GM18511 (cell line): ENCODE measurements around the gene PTPN6.

Experiments
- ATAC-seq: cut with Tn5 transposase; IDR thresholded peaks from one replicate; pipeline ENCODE4 v1.9.1; 2021; ENCODE audit warnings: mild to moderate bottlenecking, moderate library complexity; ENCODE audit not compliant: unreplicated experiment

PTPN6 gene

GRCh38 chr12:6938353-6939190 lies 12.6 kb upstream of the PTPN6 start:
- ATAC-seq, result no peak

- ATAC-seq, result no peak
Observed at GRCh38 chr12:6939191-6939540, 12.0 kb upstream of the PTPN6 start.

DNA sequence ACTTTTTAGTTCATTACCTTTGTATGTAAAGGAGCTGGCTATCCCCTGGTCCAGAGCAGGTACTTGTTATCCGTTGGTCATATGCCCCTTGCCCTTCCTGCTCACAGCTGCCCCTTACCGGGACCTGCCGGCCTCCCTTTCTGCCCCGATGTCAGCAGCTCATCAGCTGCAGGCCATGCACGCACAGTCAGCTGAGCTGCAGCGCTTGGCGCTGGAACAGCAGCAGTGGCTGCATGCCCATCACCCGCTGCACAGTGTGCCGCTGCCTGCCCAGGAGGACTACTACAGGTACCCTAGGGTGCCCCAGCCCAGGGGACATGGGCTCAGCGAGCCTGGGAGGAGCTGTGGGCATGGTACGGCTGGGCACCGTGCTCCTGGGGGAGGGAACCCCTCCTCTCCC lies 9.9 kb upstream of the PTPN6 start:
- no peak for ATAC-seq

GRCh38 chr12:6941782-6942181 lies 9.4 kb upstream of the PTPN6 start:
- ATAC-seq, result no peak

DNA sequence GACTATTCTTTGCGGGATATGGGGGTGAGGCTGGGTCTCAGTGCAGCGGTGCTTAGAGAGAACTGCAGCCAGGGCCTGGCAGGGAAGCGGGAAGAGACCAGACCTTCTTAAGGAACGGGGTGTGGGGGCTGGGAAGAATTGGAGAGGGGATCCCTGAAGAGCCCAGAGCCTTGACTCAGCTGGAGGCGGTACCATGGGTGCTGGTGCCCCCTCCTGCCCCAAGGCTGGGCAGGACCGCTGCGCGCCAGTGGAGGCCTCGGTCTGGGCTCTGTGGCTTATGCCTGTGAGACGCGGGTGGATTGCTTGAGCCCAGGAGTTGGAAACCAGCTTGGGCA lies 8.9 kb upstream of the PTPN6 start:
- no peak for ATAC-seq

DNA sequence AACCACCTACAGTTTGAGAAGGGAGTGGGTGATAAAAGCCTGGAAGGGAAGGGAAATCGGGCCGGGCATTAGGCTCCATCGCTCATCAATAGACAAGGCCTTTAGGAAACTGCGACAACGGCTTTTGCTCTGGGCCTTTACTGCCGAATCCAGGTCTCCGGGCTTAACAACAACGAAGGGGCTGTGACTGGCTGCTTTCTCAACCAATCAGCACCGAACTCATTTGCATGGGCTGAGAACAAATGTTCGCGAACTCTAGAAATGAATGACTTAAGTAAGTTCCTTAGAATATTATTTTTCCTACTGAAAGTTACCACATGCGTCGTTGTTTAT lies 7.8 kb upstream of the PTPN6 start:
- peak; percentile 40 for ATAC-seq

- ATAC-seq, result peak; percentile 32
Observed at GRCh38 chr12:6943722-6944380, 7.3 kb upstream of the PTPN6 start, which contains the start of the genes C12orf57 and RNU7-1. Gene C12orf57 (plus strand): TSS chr12:6944022. CDS start chr12:6944122, 100 bp downstream. Gene RNU7-1 (plus strand): TSS chr12:6943816.

DNA sequence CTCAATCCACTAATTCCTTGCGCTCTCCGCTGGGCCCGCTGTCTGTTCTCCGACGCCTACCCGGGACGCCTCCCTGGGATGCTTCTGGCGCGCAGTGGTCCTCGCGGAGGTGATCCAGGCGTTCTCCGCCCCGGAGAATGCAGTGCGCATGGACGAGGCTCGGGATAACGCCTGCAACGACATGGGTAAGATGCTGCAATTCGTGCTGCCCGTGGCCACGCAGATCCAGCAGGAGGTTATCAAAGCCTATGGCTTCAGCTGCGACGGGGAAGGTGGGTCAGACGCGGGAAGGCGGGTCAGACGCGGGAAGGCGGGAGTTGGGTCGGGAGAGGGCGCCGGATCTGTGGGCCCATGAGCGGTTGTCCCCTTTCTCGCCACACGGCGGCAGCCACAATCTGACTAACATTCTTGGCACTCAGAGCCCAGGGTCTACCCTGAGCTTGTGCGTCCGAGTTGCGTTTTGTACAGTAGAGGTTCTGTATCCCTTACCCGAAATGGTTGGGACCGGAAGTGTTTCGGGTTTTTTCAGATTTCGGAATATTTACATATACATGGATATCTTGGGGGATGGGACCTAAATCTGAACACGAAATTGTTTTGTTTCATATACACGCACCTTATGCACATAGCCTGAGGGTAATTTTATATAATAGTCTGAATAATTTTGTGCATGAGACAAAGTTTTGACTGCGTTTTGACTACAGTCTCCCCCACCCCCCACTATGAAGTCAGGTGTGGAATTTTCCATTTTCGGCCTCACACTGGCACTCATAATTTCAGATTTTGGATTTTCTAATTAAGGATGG lies 6.6 kb upstream of the PTPN6 start:
- ATAC-seq, result peak; percentile 41

DNA sequence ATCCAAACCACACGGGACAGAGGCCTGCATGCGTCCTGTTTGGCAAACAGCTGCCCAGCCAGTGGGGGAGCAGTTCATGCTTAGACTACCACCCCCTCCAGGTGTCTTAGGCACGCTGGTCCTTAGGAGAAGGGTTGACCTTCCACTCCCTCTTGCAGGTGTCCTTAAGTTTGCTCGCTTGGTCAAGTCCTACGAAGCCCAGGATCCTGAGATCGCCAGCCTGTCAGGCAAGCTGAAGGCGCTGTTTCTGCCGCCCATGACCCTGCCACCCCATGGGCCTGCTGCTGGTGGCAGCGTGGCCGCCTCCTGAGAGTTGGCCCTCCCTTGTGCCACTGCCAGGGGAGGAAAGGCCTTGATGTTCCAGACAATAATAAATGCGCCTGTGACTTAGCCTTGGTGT lies 5.5 kb upstream of the PTPN6 start:
- ATAC-seq, result no peak

DNA sequence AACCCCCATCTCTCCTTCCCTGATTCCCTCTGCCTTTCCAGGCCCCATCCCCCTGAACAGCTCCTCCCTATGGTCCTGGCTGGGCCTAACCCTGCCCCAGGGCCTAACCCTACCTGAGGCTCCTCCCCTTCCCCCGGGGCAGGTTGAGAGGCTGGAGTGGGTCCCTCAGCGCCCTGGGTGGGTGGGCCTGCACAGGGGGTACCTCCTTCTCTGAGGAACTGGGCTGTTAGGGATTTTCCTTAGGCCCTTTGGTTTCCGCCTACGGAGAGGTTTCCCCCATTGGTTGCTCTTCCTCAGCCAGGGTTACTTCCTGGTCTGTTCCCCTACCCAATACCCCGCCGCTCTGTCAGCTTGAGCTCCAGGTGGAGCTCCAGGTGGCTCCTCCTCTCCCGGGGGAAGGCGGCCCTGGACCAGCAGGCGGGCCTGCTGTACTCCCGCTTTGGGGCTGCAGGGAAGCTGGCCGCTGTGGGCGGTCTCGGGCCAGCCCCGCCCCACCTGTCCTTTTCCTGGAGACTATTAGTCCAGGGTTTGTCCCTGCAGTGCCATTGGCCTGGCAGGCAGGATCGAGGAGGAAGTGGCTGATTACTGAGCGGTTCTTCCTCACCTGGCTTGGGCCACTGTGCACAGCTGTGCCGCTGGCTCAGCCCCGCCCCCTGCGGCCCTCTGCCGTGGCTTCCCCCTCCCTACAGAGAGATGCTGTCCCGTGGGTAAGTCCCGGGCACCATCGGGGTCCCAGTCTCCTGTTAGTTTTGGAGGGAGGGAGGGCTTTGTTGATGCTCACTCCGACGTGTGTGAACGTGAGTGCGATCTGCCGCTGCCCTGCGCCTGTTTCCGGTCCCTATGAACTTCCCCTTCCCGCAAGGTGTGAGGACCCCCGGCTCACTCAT lies 4.9 kb upstream of the PTPN6 start:
- ATAC-seq, result peak; percentile 28

GRCh38 chr12:6946920-6947374 lies 4.2 kb upstream of the PTPN6 start:
- no peak for ATAC-seq

GRCh38 chr12:6947615-6948014 lies 3.5 kb upstream of the PTPN6 start:
- no peak for ATAC-seq

GRCh38 chr12:6948873-6949594 lies 2.1 kb upstream of the PTPN6 start:
- no peak for ATAC-seq

DNA sequence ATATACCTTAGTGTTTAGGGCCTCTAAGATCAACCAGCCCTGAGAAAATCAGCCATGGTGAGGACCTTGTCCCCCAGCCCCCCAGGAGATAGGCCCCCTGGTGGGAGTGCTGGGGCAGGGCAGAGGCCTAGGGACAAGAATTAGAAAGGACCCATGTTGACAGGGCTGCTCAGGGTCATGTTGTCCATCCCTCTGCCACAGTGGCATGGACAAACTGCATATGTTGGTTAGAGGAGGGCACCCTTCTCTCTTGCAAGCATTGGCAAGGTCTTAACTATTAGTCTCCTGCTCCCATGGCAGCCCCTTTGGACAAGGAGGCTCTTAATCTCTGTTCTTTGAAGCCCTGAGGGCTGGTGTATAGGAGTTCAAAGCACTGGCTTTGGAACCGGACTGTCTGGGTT lies 755 bp upstream of the PTPN6 start:
- no peak for ATAC-seq

DNA sequence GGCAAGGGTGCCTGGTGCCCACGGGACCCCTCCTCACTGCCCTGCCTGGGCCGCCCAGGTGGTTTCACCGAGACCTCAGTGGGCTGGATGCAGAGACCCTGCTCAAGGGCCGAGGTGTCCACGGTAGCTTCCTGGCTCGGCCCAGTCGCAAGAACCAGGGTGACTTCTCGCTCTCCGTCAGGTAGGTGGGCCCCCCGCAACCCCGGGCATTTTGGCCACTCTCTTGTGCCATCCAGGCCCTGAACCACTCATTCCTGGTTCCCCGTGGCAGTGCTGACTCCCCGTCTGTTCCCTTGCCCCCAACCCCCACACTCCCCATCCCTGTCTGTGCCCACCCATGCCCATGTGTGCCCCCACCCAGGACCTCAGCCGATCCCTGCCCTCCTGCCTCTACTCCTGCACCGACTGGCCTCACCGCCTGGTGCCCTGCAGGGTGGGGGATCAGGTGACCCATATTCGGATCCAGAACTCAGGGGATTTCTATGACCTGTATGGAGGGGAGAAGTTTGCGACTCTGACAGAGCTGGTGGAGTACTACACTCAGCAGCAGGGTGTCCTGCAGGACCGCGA lies 480 bp downstream of the PTPN6 start:
- ATAC-seq, result no peak

GRCh38 chr12:6952121-6952862 lies 1.1 kb downstream of the PTPN6 start:
- no peak for ATAC-seq

DNA sequence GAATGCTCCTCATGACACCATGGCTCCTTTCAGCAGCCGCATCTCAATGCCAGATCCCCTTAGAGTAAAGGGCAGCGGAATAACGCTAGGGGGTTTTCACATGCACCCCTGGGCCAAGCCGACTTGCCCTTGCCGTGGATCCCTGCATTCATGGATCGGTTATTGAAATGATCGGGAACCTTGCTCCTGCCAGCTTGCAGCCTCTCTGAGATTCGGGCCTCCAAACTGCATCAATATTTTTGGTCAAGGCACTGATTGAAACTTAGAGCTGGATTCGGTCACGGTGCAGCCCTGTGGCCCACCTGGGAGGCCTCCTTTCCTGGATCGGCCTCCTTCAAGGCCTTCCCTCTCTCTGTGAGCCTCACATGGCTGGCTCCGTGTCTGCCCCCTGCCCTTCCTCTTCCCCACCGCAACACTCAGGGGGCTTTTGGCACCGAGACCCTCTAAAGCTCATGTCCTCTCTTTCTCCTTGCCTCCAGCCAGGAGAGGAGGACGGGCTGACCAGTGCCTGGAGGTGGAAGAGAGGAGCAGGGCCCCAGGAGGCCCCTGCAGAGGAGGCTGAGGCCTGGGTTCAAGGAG lies 1.8 kb downstream of the PTPN6 start:
- ATAC-seq, result no peak

DNA sequence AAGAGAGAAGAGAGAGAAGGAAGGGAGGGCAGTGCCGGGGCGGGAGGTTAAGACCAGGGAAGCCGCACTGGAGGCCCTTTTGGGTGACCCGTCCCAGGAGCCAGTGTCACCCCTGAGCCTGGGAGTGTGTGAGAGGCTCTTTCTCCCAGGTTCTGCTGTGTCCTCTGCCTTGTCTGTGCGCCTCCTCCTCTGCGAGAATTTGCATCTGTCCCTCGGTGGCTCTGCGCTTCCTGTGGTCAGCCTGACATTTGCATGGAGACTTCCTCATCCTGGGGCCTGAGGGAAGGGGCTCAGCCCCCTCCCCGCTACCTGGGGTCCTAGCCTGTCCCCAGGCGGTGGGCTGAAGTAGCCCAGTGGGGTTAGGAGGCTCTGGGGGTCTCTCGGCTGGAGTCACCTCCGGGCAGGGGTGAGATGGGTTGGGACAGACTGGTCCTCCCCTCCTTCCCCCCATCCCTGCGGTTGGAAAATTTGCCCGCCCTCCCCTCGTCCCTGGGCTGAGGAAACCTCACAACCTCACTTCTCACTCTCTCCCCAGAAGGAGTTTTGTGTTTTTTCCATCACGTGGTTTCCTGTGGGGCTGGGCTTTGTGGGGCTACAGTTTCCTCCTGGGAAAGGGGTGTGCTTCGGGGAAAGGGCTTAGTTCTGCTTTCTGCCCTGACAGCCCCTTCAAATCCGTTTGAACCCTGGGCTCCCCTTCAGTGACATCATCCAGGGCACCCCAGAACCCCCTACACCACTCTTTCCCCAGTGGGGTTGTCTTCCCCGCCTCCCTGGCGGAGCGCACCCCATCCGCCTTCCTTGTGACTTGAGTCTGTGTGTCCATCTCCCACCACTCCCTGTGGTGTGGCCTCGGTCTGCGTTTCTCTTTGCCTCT lies 2.5 kb downstream of the PTPN6 start:
- peak; percentile 47 for ATAC-seq
